ENCODE measurements around the gene PC.

The PC gene

DNA sequence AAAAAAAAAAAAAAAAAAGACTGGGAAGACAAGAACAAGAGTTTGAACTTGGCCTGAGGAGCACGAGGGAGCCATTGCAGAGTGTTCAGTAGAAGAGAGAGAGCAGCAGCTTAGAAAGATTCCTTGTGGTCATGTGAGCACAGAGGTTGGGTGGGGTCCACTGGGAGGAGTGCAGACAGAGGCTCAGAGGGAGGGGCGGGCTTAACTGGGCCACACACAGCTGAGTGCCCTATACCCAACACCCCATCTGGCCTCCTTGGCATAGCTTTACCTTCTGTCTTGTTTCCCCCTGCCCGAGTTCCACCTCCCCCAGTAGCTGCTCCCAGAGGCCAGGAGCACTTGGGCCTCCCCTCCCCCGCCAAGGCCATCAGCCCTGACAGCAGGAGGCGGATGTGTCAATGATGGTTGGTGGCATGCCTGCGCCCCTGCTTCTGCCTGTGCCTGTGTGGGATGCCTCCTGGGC, 29.0 kb upstream of the PC start:
- Mint-ChIP-seq H3K27me3 (ENCODE audit: low read depth) (peaks cover 16% of the 10 kb centered on the region), H3K27ac (peak overlapping the region in 1 of 3 experiments; percentile 38), H3K4me1 (peaks cover 11% of the 10 kb centered on the region), H3K36me3 (ENCODE audit: low read depth) (no peaks in the 10 kb centered on the region), H3K9me3 (no peaks in the 10 kb centered on the region), H3K4me3 (no peak overlapping the region)
- TF ChIP-seq, protein P1, sequence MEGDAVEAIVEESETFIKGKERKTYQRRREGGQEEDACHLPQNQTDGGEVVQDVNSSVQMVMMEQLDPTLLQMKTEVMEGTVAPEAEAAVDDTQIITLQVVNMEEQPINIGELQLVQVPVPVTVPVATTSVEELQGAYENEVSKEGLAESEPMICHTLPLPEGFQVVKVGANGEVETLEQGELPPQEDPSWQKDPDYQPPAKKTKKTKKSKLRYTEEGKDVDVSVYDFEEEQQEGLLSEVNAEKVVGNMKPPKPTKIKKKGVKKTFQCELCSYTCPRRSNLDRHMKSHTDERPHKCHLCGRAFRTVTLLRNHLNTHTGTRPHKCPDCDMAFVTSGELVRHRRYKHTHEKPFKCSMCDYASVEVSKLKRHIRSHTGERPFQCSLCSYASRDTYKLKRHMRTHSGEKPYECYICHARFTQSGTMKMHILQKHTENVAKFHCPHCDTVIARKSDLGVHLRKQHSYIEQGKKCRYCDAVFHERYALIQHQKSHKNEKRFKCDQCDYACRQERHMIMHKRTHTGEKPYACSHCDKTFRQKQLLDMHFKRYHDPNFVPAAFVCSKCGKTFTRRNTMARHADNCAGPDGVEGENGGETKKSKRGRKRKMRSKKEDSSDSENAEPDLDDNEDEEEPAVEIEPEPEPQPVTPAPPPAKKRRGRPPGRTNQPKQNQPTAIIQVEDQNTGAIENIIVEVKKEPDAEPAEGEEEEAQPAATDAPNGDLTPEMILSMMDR (IDR thresholded peaks at IDR 0.05; ENCODE audit: unreplicated experiment in 3 of 3), result no peak

DNA sequence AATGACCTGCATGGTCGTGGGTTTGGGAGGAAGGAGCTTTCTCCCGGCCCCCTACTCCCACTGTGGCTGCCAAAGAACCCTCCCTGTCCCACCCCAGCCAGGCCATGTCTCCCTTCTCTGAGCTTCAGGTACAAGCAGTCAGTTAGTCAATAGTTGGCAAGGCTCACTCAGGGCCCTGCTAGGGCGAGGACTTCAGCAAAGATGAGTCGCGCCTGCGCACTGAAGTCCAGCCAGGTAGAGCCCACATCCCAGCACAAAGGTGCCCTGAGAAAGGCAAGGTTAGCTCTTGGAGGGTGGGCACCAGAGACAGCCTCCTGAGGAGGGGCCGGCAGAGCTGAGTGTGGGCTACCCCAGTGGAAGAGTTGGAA, 28.0 kb upstream of the PC start:
- Mint-ChIP-seq H3K27ac (no peak overlapping the region), H3K27me3 (ENCODE audit: low read depth) (peaks cover 20% of the 10 kb centered on the region), H3K4me1 (peaks cover 15% of the 10 kb centered on the region), H3K4me3 (no peak overlapping the region), H3K36me3 (ENCODE audit: low read depth) (no peaks in the 10 kb centered on the region), H3K9me3 (no peaks in the 10 kb centered on the region)
- TF ChIP-seq, protein P1 (IDR thresholded peaks at IDR 0.05; ENCODE audit: unreplicated experiment in 3 of 3), result no peak

DNA sequence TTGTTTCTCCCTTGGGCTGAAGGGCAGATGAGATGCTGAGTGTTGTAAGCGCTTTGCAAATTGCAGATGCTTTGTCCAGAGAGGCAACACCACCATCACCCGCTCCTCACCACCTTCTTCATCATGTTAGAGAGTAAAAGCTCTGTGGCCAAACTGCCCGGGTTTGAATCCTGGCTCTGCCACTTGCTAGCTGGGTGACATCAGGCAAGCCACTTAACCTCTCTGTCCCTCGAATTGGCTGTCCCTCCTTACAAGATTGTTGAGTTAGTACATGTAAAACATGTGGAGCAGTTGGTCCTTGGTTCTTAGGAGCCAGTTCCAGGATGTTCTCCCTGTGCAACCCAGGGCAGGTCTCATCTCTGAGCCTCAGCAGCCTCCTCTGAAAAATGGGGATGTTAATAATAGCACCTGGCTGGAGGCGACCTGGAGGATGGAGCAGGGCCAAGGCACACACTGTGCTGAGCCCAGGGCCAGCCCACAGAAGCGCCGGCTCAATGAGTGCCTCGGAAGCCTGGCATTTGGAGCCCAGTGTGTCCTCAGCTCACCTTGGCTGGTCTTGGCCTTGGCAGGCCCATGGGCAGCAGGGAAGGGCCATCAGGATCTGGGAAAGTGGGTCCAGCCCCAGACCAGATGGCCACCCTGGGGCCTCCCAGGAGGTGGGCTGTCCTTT, 27.5 kb upstream of the PC start:
- TF ChIP-seq, protein P1 (IDR thresholded peaks at IDR 0.05; ENCODE audit: unreplicated experiment in 3 of 3), result no peak
- H3K27ac Mint-ChIP-seq, result no peak overlapping the region
- no peaks in the 10 kb centered on the region for H3K36me3 Mint-ChIP-seq (ENCODE audit: low read depth)
- H3K4me3 Mint-ChIP-seq, result no peak overlapping the region
- no peaks in the 10 kb centered on the region for H3K9me3 Mint-ChIP-seq
- H3K27me3 Mint-ChIP-seq (ENCODE audit: low read depth), result peaks cover 23% of the 10 kb centered on the region
- H3K4me1 Mint-ChIP-seq, result peaks cover 15% of the 10 kb centered on the region

DNA sequence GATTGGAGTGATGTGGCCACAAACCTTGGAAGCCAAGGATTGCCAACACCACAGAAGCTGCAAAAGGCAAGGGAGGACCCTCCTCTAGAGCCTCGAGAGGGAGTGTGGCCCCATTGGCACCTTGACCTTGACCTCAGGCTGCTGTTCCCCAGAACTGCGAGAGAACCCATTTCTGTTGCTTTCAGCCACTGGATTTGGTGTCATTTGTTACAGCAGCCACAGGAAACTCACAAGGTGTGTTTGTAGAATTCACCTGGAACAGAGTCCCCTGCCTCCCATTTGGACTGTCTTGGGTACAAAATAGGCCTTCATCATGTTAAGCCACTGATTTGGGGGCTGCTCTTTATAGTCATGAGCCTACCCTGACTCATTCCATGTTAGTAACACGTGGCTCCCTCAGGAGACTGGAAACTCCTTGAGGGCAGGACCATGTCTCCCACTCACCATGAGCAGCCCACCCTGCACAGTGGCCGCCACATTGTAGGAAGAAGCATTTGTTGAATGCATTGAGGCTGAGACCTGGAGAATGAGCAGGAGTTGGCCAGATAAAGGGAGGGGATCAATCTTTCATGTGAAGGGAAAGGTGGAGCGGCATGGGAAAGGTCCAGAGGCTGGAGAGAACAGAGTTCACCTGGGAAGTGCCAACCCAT, 25.2 kb upstream of the PC start:
- Mint-ChIP-seq H3K4me1 (peaks cover 15% of the 10 kb centered on the region), H3K4me3 (no peak overlapping the region), H3K27me3 (ENCODE audit: low read depth) (peaks cover 22% of the 10 kb centered on the region), H3K27ac (no peak overlapping the region), H3K36me3 (ENCODE audit: low read depth) (no peaks in the 10 kb centered on the region), H3K9me3 (no peaks in the 10 kb centered on the region)
- TF ChIP-seq, protein P1 (IDR thresholded peaks at IDR 0.05; ENCODE audit: unreplicated experiment in 3 of 3), result no peak

DNA sequence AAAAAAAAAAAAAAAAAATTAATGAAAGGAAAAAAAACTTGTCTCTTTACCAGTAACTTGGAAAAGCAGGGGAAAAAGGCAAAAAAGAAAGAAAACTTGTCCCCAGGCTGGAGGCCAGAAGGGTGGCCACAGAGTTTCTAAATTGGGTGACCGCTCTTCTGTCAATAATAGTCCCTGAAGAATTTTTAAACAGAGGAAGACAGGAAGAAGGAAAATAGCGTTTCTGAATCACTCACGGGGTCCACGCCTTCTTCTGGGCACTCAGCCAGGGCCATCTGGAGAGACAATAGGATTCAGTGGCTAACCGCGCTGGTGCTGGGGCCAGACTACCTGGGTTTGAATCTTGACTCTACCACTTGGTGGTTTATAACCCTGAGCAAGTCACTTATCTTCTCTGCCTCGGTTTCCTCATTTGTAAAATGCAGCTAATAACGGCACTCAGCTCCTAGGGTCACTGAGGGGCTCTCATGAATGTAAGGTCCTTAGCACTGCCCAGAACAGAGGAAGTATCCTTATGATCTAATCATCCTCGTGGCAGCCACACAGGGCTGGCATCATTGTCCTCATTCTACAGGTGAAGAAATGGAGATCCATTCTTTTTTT, 23.9 kb upstream of the PC start:
- H3K27me3 Mint-ChIP-seq (ENCODE audit: low read depth), result peaks cover 20% of the 10 kb centered on the region
- no peaks in the 10 kb centered on the region for H3K9me3 Mint-ChIP-seq
- no peak overlapping the region for H3K27ac Mint-ChIP-seq
- H3K36me3 Mint-ChIP-seq (ENCODE audit: low read depth), result no peaks in the 10 kb centered on the region
- TF ChIP-seq, protein P1 (IDR thresholded peaks at IDR 0.05; ENCODE audit: unreplicated experiment in 3 of 3), result no peak
- H3K4me1 Mint-ChIP-seq, result peaks cover 9% of the 10 kb centered on the region
- H3K4me3 Mint-ChIP-seq, result no peak overlapping the region

All from nephron (organoid).